ENCODE results near the gene TNFRSF9. TPM values are rescaled to one million over a fixed set of nuclear protein-coding genes. Genes with fewer than 3 reads are reported as not detected.
"Not testable (repeated sequence)": the region's sequence is repeated elsewhere in the genome, so short reads cannot be mapped to it uniquely, and the experiment has no call there.

Gene TNFRSF9
- polyA plus RNA-seq, 1 donor from 2014 or later = not detected

- Histone ChIP-seq H3K27ac (ENCODE audit: low read length) (no peak overlapping the region), H3K79me2 (replicated peaks; ENCODE audit: insufficient read depth, low read length) (peaks cover 17% of the 10 kb centered on the region), H3K36me3 (ENCODE audit: insufficient read depth, low read length) (peaks cover 13% of the 10 kb centered on the region)
Observed at GRCh38 chr1:7967196-7967595, 26.6 kb upstream of the TNFRSF9 start.

GRCh38 chr1:7964476-7964875, 23.8 kb upstream of the TNFRSF9 start:
- no peak overlapping the region for H3K4me2 ChIP-seq (ENCODE audit: low read length)
- no peaks in the 10 kb centered on the region for H3K9me3 ChIP-seq (ENCODE audit: low read length)
- H3K9me2 ChIP-seq (ENCODE audit: insufficient read depth, low read length) = no peaks in the 10 kb centered on the region
- H2AFZ ChIP-seq (ENCODE audit: low read depth, low read length) = no peak overlapping the region
- no peaks in the 10 kb centered on the region for H3K27me3 ChIP-seq (ENCODE audit: insufficient read depth, low read depth, low read length)
- TF ChIP-seq, protein P1, sequence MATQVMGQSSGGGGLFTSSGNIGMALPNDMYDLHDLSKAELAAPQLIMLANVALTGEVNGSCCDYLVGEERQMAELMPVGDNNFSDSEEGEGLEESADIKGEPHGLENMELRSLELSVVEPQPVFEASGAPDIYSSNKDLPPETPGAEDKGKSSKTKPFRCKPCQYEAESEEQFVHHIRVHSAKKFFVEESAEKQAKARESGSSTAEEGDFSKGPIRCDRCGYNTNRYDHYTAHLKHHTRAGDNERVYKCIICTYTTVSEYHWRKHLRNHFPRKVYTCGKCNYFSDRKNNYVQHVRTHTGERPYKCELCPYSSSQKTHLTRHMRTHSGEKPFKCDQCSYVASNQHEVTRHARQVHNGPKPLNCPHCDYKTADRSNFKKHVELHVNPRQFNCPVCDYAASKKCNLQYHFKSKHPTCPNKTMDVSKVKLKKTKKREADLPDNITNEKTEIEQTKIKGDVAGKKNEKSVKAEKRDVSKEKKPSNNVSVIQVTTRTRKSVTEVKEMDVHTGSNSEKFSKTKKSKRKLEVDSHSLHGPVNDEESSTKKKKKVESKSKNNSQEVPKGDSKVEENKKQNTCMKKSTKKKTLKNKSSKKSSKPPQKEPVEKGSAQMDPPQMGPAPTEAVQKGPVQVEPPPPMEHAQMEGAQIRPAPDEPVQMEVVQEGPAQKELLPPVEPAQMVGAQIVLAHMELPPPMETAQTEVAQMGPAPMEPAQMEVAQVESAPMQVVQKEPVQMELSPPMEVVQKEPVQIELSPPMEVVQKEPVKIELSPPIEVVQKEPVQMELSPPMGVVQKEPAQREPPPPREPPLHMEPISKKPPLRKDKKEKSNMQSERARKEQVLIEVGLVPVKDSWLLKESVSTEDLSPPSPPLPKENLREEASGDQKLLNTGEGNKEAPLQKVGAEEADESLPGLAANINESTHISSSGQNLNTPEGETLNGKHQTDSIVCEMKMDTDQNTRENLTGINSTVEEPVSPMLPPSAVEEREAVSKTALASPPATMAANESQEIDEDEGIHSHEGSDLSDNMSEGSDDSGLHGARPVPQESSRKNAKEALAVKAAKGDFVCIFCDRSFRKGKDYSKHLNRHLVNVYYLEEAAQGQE (IDR thresholded peaks at IDR 0.05; ENCODE audit: borderline replicate concordance) = no peak
- no peak for TF ChIP-seq SMC3 (conservative IDR thresholded peaks at IDR 0.05; ENCODE audit: poor library complexity)
- no peak for TF ChIP-seq EP300 (conservative IDR thresholded peaks at IDR 0.05; ENCODE audit: poor library complexity, severe bottlenecking)
- no peak for TF ChIP-seq TAF1 (IDR thresholded peaks at IDR 0.05; ENCODE audit: low read depth)
- TF ChIP-seq, protein P2, sequence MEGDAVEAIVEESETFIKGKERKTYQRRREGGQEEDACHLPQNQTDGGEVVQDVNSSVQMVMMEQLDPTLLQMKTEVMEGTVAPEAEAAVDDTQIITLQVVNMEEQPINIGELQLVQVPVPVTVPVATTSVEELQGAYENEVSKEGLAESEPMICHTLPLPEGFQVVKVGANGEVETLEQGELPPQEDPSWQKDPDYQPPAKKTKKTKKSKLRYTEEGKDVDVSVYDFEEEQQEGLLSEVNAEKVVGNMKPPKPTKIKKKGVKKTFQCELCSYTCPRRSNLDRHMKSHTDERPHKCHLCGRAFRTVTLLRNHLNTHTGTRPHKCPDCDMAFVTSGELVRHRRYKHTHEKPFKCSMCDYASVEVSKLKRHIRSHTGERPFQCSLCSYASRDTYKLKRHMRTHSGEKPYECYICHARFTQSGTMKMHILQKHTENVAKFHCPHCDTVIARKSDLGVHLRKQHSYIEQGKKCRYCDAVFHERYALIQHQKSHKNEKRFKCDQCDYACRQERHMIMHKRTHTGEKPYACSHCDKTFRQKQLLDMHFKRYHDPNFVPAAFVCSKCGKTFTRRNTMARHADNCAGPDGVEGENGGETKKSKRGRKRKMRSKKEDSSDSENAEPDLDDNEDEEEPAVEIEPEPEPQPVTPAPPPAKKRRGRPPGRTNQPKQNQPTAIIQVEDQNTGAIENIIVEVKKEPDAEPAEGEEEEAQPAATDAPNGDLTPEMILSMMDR (IDR thresholded peaks at IDR 0.05; ENCODE audit: poor library complexity, severe bottlenecking) = no peak
- TF ChIP-seq EZH2 (IDR thresholded peaks at IDR 0.05; ENCODE audit: borderline replicate concordance, insufficient read depth, low read length, poor library complexity, severe bottlenecking) = no peak
- TF ChIP-seq MXI1 (conservative IDR thresholded peaks at IDR 0.05; ENCODE audit: poor library complexity, severe bottlenecking) = no peak
- TF ChIP-seq RAD21 (conservative IDR thresholded peaks at IDR 0.05) = no peak
- no peak overlapping the region for H3K27ac ChIP-seq (ENCODE audit: low read length)
- no peak overlapping the region for H3K9ac ChIP-seq (ENCODE audit: low read length)
- H3F3A ChIP-seq (ENCODE audit: insufficient read depth, low read length, poor library complexity, severe bottlenecking) = peaks cover 4% of the 10 kb centered on the region
- no peak overlapping the region for H3K4me3 ChIP-seq (ENCODE audit: low read length)
- no peaks in the 10 kb centered on the region for H4K20me1 ChIP-seq (ENCODE audit: insufficient read depth)
- H3K79me2 ChIP-seq (replicated peaks; ENCODE audit: insufficient read depth, low read length) = peaks cover 22% of the 10 kb centered on the region
- H3K36me3 ChIP-seq (ENCODE audit: insufficient read depth, low read length) = peaks cover 5% of the 10 kb centered on the region

More at GRCh38 chr1:7967196-7967595, 26.6 kb upstream of the TNFRSF9 start:
- Histone ChIP-seq H3K27me3 (ENCODE audit: insufficient read depth, low read depth, low read length) (no peaks in the 10 kb centered on the region), H3K9me2 (ENCODE audit: insufficient read depth, low read length) (no peaks in the 10 kb centered on the region), H3K9me3 (ENCODE audit: low read length) (no peaks in the 10 kb centered on the region), H3K4me3 (ENCODE audit: low read length) (no peak overlapping the region), H4K20me1 (ENCODE audit: insufficient read depth) (no peaks in the 10 kb centered on the region), H2AFZ (ENCODE audit: low read depth, low read length) (no peak overlapping the region), H3F3A (ENCODE audit: insufficient read depth, low read length, poor library complexity, severe bottlenecking) (no peaks in the 10 kb centered on the region), H3K4me2 (ENCODE audit: low read length) (no peak overlapping the region), H3K9ac (ENCODE audit: low read length) (no peak overlapping the region)
- no peak for TF ChIP-seq EP300 (conservative IDR thresholded peaks at IDR 0.05; ENCODE audit: poor library complexity, severe bottlenecking)
- TF ChIP-seq SMC3 (conservative IDR thresholded peaks at IDR 0.05; ENCODE audit: poor library complexity) = no peak
- TF ChIP-seq POLR2AphosphoS5 (IDR thresholded peaks at IDR 0.05) = no peak
- no peak for TF ChIP-seq MXI1 (conservative IDR thresholded peaks at IDR 0.05; ENCODE audit: poor library complexity, severe bottlenecking)

DNA sequence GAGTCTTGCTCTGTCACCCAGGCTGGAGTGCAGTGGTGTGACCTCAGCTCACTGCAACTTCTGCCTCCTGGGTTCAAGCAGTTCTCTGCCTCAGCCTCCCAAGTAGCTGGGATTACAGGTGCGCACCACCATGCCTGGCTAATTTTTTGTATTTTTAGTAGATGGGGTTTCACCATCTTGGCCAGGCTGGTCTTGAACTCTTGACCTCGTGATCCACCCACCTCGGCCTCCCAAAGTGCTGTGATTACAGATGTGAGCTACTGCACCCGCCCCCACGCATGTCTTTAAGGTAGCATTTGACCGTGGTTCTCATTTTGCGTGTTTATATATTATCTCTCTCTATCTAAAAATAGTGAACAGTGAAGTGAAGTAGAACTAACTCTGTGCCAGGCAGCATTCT, 23.2 kb upstream of the TNFRSF9 start:
- not testable (repeated sequence) for H3F3A ChIP-seq (ENCODE audit: insufficient read depth, low read length, poor library complexity, severe bottlenecking); H2AFZ ChIP-seq (ENCODE audit: low read depth, low read length); H3K4me2 ChIP-seq (ENCODE audit: low read length); H3K9ac ChIP-seq (ENCODE audit: low read length); H3K9me2 ChIP-seq (ENCODE audit: insufficient read depth, low read length); H4K20me1 ChIP-seq (ENCODE audit: insufficient read depth); H3K27ac ChIP-seq (ENCODE audit: low read length); H3K4me3 ChIP-seq (ENCODE audit: low read length); H3K36me3 ChIP-seq (ENCODE audit: insufficient read depth, low read length); H3K9me3 ChIP-seq (ENCODE audit: low read length); H3K27me3 ChIP-seq (ENCODE audit: insufficient read depth, low read depth, low read length)
- H3K79me2 ChIP-seq (replicated peaks; ENCODE audit: insufficient read depth, low read length) = peaks cover 22% of the 10 kb centered on the region

DNA sequence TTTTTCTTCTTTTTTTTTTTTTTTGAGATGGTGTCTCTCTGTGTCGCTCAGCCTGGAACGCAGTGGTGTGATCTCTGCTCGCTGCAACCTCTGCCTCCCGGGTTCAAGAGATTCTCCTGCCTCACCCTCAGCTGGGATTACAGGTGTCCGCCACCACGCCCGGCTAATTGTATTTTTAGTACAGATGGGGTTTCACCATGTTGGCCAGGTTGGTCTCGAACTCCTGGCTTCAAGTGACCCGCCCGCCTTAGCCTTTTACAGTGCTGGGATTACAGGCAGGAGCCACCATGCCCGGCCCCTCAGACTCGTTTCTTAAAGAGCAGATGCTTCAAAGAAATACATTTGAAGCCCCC, 22.7 kb upstream of the TNFRSF9 start:
- not testable (repeated sequence) for H3K9me3 ChIP-seq (ENCODE audit: low read length); H3K4me2 ChIP-seq (ENCODE audit: low read length); H3K36me3 ChIP-seq (ENCODE audit: insufficient read depth, low read length); H3K4me3 ChIP-seq (ENCODE audit: low read length); H4K20me1 ChIP-seq (ENCODE audit: insufficient read depth); H3K9me2 ChIP-seq (ENCODE audit: insufficient read depth, low read length); H3K27me3 ChIP-seq (ENCODE audit: insufficient read depth, low read depth, low read length); H2AFZ ChIP-seq (ENCODE audit: low read depth, low read length); H3K27ac ChIP-seq (ENCODE audit: low read length); H3K9ac ChIP-seq (ENCODE audit: low read length); H3F3A ChIP-seq (ENCODE audit: insufficient read depth, low read length, poor library complexity, severe bottlenecking)
- peaks cover 22% of the 10 kb centered on the region for H3K79me2 ChIP-seq (replicated peaks; ENCODE audit: insufficient read depth, low read length)
